ENCODE results near the gene ZBTB16.
"Not testable (repeated sequence)": the region's sequence is repeated elsewhere in the genome, so short reads cannot be mapped to it uniquely, and the experiment has no call there.

The ZBTB16 gene

DNA sequence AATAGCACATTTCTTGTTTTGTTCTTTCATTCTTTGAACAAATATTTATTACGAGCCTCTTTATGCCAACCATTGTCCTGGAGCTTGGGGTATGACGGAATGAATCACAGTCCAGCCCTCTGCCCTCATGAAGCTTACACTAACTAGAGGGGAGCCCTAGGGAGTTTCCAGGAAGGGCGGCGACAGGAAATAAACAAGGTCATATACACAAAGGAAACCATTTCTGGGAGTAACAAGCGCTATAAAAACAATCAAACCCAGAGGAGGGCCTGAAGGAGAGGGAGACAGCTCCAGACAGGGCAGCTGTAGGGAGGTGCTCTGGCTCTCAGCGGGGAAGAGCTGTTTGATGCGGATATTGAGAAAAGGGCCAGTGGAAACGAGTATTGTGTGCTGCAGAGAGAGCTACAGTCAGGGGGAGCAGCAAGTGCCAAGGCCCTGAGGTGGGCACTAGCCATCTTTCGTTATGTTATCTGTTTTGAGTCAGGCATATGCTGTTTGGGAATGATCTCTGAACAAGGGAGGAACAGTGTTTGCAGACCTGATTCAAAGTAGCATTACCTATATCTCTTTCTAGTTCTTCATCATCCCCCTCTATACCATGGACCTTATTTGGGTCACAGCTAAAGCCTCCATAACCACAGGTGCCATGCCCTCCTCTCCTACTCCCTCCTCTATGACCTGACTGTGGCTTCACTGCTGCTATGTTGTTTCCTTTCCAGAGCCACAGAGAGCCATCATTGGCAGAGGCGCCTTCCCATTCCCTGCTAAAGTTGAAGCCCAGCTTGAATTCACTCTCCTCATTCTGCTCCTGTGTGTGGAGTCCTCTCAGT lies 15.3 kb upstream of the ZBTB16 start:
- H3K27me3 ChIP-seq (ENCODE audit: insufficient read depth, low read depth, severe bottlenecking), result no peaks in the 10 kb centered on the region
- no peak for TF ChIP-seq CTCF (IDR thresholded peaks at IDR 0.05; ENCODE audit: low read depth, low read length)
- DNase-seq, result no peak
- no peak overlapping the region for H3K4me3 ChIP-seq (ENCODE audit: low read depth, low read length)
- H3K36me3 ChIP-seq, result no peaks in the 10 kb centered on the region
- no peaks in the 10 kb centered on the region for H3K9me3 ChIP-seq (ENCODE audit: severe bottlenecking)
- H3K27ac ChIP-seq, result no peak overlapping the region

DNA sequence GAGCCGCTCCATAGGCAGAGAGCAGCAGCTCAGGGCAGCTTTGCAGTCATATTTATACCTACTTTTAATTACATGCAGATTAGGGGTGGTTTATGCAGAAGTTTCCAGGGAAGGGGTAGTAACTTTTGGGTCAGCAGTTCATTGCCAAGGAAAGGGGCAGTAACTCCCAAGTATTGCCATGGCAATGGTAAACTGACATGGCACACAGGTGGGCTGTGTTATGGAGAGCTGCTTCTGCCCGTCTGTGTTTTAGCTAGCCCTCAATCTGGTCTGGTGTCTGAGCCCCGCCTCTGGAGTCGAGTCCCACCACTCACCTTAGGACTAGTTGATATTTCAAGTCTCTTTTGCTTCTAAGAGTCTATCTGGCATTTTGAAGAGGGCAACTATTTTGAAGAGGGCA lies 12.2 kb upstream of the ZBTB16 start:
- Histone ChIP-seq H3K36me3 (no peaks in the 10 kb centered on the region), H3K27me3 (ENCODE audit: insufficient read depth, low read depth, severe bottlenecking) (no peaks in the 10 kb centered on the region), H3K27ac (no peak overlapping the region), H3K4me3 (ENCODE audit: low read depth, low read length) (no peak overlapping the region), H3K9me3 (ENCODE audit: severe bottlenecking) (no peaks in the 10 kb centered on the region)
- no peak for DNase-seq
- TF ChIP-seq CTCF (IDR thresholded peaks at IDR 0.05; ENCODE audit: low read depth, low read length), result no peak

- DNase-seq, result no peak
- Histone ChIP-seq H3K27ac (no peak overlapping the region), H3K27me3 (ENCODE audit: insufficient read depth, low read depth, severe bottlenecking) (no peaks in the 10 kb centered on the region), H3K36me3 (no peaks in the 10 kb centered on the region), H3K4me3 (ENCODE audit: low read depth, low read length) (no peak overlapping the region), H3K9me3 (ENCODE audit: severe bottlenecking) (no peaks in the 10 kb centered on the region)
- TF ChIP-seq CTCF (IDR thresholded peaks at IDR 0.05; ENCODE audit: low read depth, low read length), result no peak
Observed at GRCh38 chr11:114049050-114049449, 10.5 kb upstream of the ZBTB16 start.

DNA sequence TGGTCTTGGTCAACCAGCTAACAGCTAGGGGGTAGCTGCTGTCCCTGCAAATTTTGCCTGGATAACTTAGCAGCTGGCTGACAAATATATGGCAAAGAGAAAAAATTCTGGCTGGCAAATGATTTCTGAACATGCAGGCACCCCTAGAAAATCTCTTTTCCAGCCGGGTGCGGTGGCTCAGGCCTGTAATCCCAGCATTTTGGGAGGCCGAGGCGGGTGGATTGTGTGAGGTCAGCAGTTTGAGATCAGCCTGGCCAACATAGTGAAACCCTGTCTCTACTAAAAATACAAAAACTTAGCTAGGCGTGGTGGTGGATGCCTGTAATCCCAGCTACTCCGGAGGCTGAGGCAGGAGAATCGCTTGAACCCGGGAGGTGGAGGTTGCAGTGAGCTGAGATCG lies 9.7 kb upstream of the ZBTB16 start:
- not testable (repeated sequence) for H3K4me3 ChIP-seq (ENCODE audit: low read depth, low read length); H3K27ac ChIP-seq; H3K36me3 ChIP-seq; DNase-seq; H3K27me3 ChIP-seq (ENCODE audit: insufficient read depth, low read depth, severe bottlenecking); H3K9me3 ChIP-seq (ENCODE audit: severe bottlenecking)

GRCh38 chr11:114050258-114050927 lies 9.1 kb upstream of the ZBTB16 start:
- Histone ChIP-seq H3K36me3 (no peaks in the 10 kb centered on the region), H3K9me3 (ENCODE audit: severe bottlenecking) (no peaks in the 10 kb centered on the region), H3K27ac (no peak overlapping the region), H3K27me3 (ENCODE audit: insufficient read depth, low read depth, severe bottlenecking) (no peaks in the 10 kb centered on the region), H3K4me3 (ENCODE audit: low read depth, low read length) (no peak overlapping the region)
- no peak for TF ChIP-seq CTCF (IDR thresholded peaks at IDR 0.05; ENCODE audit: low read depth, low read length)
- DNase-seq, result no peak

GRCh38 chr11:114051558-114051957 lies 8.0 kb upstream of the ZBTB16 start:
- no peak for DNase-seq
- no peak overlapping the region for H3K4me3 ChIP-seq (ENCODE audit: low read depth, low read length)
- no peak overlapping the region for H3K27ac ChIP-seq
- H3K27me3 ChIP-seq (ENCODE audit: insufficient read depth, low read depth, severe bottlenecking), result no peaks in the 10 kb centered on the region
- TF ChIP-seq CTCF (IDR thresholded peaks at IDR 0.05; ENCODE audit: low read depth, low read length), result no peak
- no peaks in the 10 kb centered on the region for H3K9me3 ChIP-seq (ENCODE audit: severe bottlenecking)
- no peaks in the 10 kb centered on the region for H3K36me3 ChIP-seq

Measured in WERI-Rb-1 (cell line).